VCaP (cell line): Measurements from ENCODE around the gene LARGE1.
A peak's percentile ranks its signal among the peaks of the same experiment; 100 is the strongest.

ENCODE experiments used
- H3K27ac ChIP-seq: fragments of 450-650 bp; 2 replicates; pipeline ENCODE4 v1.5.1; 2017
- TF ChIP-seq, protein P1 (sequence below): fragments of 450-650 bp; conservative IDR thresholded peaks from 2 replicates; pipeline ENCODE4 v1.5.1; 2017; ENCODE audit warnings: mild to moderate bottlenecking, moderate library complexity

Gene LARGE1

DNA sequence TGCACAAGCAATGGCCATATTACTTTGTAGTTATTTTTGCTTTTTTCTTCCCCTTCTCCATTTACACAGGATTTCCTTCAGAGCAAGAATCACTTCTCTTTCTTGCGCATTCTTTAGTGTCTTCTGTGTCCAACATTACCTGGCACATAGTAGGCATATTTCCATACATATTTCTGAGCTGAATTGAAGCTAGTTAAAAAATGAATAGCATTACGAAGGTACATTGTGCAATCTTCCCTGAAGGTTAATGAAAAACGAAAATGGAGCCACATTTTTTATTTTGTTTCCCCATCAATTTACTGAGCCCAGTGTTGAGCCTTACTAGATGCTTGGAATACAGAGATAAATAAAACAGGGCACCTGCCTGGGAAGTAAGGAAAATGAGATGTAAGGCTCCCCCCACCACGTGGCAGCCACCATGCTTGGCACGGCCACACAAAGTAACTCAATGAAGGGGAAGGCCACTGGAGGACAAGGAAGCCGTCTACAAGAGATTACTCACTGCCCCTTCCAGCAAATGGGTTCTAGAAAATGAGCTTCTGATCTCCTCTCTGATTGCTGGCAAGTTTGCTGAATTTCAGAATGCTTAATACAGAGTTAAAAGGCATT is 381.9 kb downstream of the LARGE1 start:
- H3K27ac ChIP-seq, result peak overlapping the region; percentile 80; the same call in 1 of the 2 replicates
- TF ChIP-seq, protein P1, sequence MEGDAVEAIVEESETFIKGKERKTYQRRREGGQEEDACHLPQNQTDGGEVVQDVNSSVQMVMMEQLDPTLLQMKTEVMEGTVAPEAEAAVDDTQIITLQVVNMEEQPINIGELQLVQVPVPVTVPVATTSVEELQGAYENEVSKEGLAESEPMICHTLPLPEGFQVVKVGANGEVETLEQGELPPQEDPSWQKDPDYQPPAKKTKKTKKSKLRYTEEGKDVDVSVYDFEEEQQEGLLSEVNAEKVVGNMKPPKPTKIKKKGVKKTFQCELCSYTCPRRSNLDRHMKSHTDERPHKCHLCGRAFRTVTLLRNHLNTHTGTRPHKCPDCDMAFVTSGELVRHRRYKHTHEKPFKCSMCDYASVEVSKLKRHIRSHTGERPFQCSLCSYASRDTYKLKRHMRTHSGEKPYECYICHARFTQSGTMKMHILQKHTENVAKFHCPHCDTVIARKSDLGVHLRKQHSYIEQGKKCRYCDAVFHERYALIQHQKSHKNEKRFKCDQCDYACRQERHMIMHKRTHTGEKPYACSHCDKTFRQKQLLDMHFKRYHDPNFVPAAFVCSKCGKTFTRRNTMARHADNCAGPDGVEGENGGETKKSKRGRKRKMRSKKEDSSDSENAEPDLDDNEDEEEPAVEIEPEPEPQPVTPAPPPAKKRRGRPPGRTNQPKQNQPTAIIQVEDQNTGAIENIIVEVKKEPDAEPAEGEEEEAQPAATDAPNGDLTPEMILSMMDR, result no peak

DNA sequence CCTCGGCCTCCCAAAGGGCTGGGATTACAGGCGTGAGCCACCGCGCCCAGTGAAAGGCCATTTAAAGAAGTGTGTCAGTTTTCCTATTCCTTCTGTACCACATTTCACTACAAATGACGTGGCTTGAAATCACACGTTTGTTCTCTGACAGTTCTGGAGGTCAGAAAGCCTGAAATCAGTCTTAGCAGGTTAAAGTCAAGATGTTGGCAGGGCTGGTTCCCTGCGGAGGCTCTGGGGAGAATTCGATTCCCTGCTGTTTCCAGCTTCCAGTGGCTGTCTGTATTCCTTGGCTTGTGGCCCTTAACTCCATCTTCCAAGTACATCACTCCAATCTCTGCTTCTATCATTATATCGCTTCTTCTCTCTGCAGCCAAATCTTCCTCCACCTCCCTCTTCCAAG is 383.2 kb downstream of the LARGE1 start:
- TF ChIP-seq, protein P1, result no peak
- H3K27ac ChIP-seq, result peak overlapping the region; percentile 62

DNA sequence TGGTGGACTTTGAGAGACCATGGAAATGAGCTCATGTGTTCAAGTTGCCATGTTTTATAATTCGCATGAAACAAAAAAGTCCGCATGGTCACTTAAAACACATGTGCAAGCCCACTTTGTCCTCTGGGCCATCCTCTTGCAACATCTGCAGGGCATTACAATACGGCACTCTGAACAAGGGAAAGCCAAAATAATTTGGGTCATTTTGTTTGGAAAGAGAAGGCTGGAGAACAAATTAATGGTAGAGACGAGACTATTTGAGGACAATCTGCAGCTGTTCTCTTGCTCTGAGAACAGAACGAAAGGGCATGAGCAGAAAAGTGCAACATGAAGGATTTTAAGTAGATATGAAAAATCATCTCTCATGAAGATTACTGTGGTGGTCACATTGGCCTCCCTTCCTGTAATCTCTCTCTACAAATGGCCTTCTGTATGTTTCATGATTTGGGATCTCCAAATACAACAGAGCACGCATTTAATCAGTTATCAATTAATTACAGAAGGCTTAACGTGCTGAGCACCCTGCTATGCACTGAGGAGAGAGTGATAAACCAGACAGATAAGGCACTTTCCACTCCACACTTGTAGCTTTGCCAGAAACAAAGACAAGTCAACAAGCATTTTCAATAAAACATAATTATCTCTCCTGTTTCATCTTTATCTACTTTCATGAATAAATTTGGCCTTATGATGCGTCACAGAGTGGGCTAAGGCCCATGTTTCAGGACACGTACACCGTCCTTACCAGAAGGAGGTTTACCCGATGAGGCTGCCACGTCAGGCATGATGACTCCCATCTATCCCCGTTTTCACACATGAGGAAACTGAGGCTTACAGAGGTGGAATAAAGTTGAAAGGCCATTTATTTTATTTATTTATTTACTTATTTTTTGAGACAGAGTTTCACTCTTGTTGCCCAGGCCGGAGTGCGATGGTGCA is 384.1 kb downstream of the LARGE1 start:
- TF ChIP-seq, protein P1, result no peak
- H3K27ac ChIP-seq, result peak overlapping the region; percentile 62

DNA sequence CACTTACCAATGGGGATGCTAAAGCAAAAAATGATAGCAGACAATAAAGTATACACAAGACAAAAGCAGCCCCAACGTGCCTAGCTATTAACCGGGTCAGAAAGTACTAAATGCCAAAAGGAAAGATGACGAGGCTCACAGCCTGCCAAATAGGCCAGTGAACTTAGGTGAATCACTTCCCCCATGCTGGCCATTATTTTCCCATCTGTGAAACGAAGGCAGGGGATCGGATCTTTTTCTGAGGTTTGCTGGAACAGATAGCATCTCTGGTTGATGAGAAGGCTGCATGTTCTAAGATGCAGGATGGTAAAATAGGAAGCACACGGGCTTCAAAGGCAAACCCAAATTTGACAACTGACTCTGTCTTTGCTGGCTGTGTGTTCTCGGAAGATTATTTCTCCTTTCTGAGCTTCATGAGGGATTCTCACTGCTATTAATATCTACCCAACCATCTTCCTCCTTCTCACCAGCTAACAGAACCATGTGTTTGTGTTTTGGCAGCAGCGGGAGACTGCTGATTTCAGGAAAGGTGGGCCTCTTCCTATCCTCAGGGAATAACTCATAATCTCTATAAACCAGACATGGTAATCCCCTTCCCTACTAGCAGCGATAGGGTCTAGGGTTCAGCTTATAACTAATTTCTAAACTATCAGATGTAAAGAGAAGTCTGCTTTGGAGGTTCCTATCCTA is 390.7 kb downstream of the LARGE1 start:
- no peak overlapping the region for H3K27ac ChIP-seq
- TF ChIP-seq, protein P1, result no peak

DNA sequence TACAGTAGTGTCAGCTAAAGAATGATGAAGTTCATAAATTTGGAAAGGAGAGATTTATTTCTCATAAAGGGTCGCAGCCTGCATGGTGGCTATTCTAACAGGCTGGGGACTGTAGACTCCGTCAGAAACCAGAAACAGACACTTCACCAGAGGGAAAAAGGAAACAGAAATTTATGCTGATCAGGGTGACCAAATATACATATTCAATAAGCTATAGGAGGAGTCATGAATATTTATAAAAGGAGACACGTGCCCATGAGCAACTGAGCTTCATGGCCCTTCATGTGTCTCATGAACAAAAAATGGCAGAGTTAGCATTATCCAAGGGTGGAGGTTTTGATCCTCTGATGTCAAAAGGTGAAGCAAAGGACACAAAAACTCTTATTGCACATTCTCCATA is 392.1 kb downstream of the LARGE1 start:
- no peak overlapping the region for H3K27ac ChIP-seq
- TF ChIP-seq, protein P1, result no peak

DNA sequence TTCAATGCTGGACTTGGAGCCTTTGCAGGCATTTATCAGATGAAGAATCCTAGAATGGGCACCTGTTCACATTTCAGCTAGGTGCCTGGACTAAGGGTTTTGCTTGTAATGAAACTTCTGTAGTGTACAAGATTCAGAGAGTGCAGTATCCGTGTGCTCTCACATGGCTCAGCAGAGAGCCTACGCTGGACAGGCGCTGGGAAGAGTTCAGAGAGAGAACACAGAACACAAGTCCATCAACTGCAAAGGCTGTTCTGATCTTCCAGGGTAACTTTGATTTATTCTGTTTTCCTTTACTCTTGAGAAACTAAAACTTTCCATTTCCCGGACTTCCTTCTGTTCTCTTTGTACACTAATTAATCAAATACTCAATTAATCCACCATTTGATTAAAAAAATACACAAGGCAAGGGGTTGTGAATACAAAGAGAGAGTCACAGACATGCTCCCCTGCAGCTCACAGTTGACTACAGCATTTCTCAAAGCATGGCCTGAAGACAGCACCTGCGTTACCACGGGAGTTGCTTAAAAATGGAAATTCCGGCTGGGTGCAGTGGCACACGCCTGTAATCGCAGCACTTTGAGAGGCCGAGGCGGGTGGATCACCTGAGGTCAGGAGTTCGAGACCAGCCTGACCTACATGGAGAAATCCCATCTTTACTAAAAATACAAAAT is 393.7 kb downstream of the LARGE1 start:
- TF ChIP-seq, protein P1, result no peak
- no peak overlapping the region for H3K27ac ChIP-seq
